Activated T-helper 17 cell treated with anti-CD3 and anti-CD28 coated beads, Interleukin-2, amount 50 U/mL, for 72 hours (primary cell): ENCODE measurements around the gene PABPC4L. TPM values are rescaled to one million over a fixed set of nuclear protein-coding genes. Genes with fewer than 3 reads are reported as not detected.

Source experiments
- ATAC-seq: fragments of 150-1000 bp; cut with Tn5 transposase; replicated peaks from 2 replicates; pipeline ENCODE4 v1.10.0; 2021; ENCODE audit warnings: mild to moderate bottlenecking, moderate library complexity
- H3K27ac Mint-ChIP-seq: one replicate; pipeline ENCODE4 v1.8.0; 2022; ENCODE audit warnings: mixed read lengths
- H3K27me3 Mint-ChIP-seq: one replicate; pipeline ENCODE4 v1.8.0; 2022; ENCODE audit warnings: mixed read lengths
- H3K36me3 Mint-ChIP-seq: one replicate; pipeline ENCODE4 v1.8.0; 2022; ENCODE audit warnings: low read depth, mild to moderate bottlenecking, mixed read lengths
- H3K4me1 Mint-ChIP-seq: one replicate; pipeline ENCODE4 v1.8.0; 2022; ENCODE audit warnings: mixed read lengths
- H3K4me3 Mint-ChIP-seq: one replicate; pipeline ENCODE4 v1.8.0; 2022; ENCODE audit warnings: mild to moderate bottlenecking, mixed read lengths
- H3K9me3 Mint-ChIP-seq: one replicate; pipeline ENCODE4 v1.8.0; 2022; ENCODE audit warnings: mixed read lengths
- total RNA-seq, 2 donors: library from RNA; stranded (reverse); gene quantifications; one replicate each; pipeline ENCODE4 v1.2.3, GENCODE V29; 2022

Gene PABPC4L
- total RNA-seq, 2 donors from 2014 or later = not detected

DNA sequence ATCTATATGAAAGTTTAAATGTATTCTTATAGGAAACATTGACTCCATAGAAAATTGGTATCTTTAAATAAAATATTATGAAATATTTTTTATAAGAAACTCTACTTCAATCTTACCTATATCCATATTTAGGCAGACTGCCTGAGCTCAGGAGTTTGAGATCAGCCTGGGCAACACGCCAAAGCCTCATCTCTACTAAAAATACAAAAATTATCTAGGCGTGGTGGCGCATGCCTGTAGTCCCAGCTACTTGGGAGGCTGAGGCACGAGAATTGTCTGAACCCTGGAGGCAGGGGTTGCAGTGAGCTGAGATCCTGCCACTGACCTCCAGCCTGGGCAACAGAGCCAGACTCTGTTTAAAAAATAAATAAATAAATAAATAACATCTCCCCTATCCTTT lies 47.5 kb downstream of the PABPC4L start:
- no peaks in the 10 kb centered on the region for H3K36me3 Mint-ChIP-seq
- ATAC-seq = no peak
- no peak overlapping the region for H3K4me3 Mint-ChIP-seq
- H3K27me3 Mint-ChIP-seq = no peaks in the 10 kb centered on the region
- peaks cover 3% of the 10 kb centered on the region for H3K9me3 Mint-ChIP-seq
- H3K4me1 Mint-ChIP-seq = no peaks in the 10 kb centered on the region
- no peak overlapping the region for H3K27ac Mint-ChIP-seq

DNA sequence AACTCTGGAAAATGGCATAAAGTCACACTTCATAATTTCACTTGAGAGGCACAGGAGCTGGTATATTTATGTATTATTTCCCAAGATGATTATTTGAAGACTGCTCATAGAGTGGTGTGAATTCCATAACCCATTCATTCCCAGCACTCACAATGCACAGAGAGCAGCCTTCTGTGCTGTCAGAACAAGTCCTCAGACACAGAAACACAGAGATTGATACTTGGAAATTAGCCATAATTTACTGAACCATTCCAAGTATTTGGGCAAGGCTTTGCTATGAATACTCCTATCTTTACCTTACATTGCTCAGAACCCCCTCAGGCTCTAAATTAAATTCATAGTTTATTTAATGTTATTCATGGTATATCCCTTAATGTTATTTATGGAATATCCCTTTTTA lies 53.6 kb downstream of the PABPC4L start:
- no peaks in the 10 kb centered on the region for H3K27me3 Mint-ChIP-seq
- no peak for ATAC-seq
- H3K9me3 Mint-ChIP-seq = peaks cover 7% of the 10 kb centered on the region
- no peaks in the 10 kb centered on the region for H3K4me1 Mint-ChIP-seq
- no peak overlapping the region for H3K4me3 Mint-ChIP-seq
- no peak overlapping the region for H3K27ac Mint-ChIP-seq
- no peaks in the 10 kb centered on the region for H3K36me3 Mint-ChIP-seq
